Activated T-cell treated with anti-CD3 and anti-CD28 coated beads, Interleukin-2, amount 50 U/mL, for 24 hours (primary cell): ENCODE results near the gene CGRRF1.

ENCODE experiments used
- DNase-seq: peaks from one replicate; pipeline ENCODE4 v3.0.0-alpha.2; 2020
- H3K27ac Mint-ChIP-seq: 2 replicates; pipeline ENCODE4 v1.8.0; 2020; ENCODE audit warnings: mild to moderate bottlenecking, mixed read lengths
- H3K27me3 Mint-ChIP-seq: 2 replicates; pipeline ENCODE4 v1.8.0; 2020; ENCODE audit warnings: mixed read lengths
- H3K36me3 Mint-ChIP-seq: 2 replicates; pipeline ENCODE4 v1.8.0; 2020; ENCODE audit warnings: low read depth, mixed read lengths
- H3K4me1 Mint-ChIP-seq: 2 replicates; pipeline ENCODE4 v1.8.0; 2020; ENCODE audit warnings: low read depth, mixed read lengths
- H3K4me3 Mint-ChIP-seq: 2 replicates; pipeline ENCODE4 v1.8.0; 2020; ENCODE audit warnings: mild to moderate bottlenecking, moderate library complexity, mixed read lengths
- H3K9me3 Mint-ChIP-seq: 2 replicates; pipeline ENCODE4 v1.8.0; 2020; ENCODE audit warnings: mixed read lengths

Gene CGRRF1, protein sequence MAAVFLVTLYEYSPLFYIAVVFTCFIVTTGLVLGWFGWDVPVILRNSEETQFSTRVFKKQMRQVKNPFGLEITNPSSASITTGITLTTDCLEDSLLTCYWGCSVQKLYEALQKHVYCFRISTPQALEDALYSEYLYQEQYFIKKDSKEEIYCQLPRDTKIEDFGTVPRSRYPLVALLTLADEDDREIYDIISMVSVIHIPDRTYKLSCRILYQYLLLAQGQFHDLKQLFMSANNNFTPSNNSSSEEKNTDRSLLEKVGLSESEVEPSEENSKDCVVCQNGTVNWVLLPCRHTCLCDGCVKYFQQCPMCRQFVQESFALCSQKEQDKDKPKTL

DNA sequence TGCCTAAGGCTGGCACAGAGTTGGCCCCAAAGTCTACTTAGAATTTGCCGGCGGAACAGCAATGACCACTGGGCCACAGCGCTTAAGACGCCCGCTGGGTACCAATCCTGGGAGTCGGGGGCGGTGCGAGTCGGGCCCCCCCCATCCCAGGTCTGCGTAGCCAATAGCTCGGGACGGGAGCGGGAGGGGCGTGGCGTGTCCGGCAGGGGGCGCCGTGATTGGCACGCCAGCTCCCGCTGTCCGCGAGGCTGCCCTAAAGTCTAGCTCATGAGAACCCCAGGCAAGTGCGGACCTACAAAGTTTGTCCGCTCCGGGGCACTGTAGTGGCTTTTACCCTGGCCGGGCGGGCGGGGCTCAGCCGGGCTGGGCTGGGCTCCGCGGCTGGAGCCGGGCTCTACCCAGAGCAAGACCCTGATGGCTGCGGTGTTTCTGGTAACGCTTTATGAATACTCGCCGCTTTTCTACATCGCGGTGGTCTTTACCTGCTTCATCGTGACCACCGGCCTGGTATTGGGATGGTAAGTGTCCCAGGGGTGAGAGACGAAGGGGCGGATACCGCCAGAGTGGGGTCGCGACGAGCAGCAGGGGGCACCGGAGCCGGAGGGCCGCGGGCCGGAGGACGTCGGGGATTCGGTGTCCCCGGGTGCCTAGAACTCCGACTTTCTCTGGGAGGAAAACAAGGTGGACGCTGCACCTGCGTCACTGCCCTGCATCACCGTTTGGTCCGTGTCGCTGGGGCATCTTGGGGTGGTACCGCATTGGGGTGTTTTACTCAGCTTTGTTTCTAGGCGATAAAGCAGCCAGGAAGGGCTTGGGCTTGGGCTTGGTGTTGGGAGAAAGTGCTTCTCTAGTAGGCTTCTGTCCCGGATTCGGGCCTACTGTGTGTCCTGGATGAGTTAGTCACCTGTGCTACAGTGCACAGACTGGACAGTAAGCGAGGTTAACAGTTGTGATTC, at the start of gene CGRRF1:
CGRRF1 (plus strand) TSS at position 361 of the 956 bp plus-strand sequence; CDS start at position 415, 54 bp downstream.
- Mint-ChIP-seq H3K36me3 (peaks cover 16% of the 10 kb centered on the region), H3K9me3 (no peaks in the 10 kb centered on the region), H3K27me3 (no peaks in the 10 kb centered on the region), H3K4me3 (peak within 1 kb of the TSS; percentile 92), H3K27ac (peak within 1 kb of the TSS; percentile 85), H3K4me1 (peaks cover 48% of the 10 kb centered on the region)
- DNase-seq = peak; percentile 98

DNA sequence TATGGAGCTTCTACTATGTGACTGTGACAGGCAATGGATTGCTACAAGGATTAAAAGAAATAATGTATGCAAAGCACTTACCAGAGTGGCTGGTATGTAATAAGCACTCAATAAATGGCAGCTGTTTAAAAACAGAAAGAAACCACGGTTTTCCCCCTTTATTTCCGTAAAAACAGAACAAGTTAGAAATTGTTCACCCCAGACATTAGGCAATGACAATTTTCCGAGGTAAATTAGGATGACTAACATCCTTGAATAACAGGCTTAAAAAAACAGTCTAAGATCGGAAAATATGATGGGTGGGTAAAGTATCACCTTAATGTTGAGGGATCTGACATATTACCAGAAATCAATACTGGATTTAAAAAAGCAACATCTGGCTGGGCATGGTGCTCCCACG, 47.7 kb upstream of the CGRRF1 start:
- Mint-ChIP-seq H3K9me3 (peaks cover 3% of the 10 kb centered on the region), H3K4me1 (peaks cover 10% of the 10 kb centered on the region), H3K4me3 (no peak overlapping the region), H3K27me3 (no peaks in the 10 kb centered on the region), H3K36me3 (no peaks in the 10 kb centered on the region), H3K27ac (peak overlapping the region; percentile 37)
- DNase-seq = no peak

DNA sequence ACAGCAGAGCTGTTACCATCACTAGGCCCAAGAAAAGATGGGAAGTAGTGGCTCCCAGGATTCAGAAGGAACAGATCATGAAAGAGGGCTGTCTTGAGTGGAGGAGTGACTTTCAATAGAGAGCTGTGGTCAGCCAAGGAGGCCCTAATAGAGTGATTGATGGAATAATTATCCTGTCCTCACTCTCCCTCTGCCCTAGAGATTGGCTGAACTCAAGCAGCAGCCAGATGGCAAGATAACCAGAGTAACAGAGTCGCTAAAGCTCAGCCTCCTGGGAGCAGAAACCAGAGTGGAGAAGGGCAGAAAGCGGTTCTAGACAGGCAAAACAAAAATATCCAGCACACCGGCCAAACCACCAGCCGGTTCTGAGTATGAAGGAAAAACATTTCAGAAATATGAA, 44.1 kb upstream of the CGRRF1 start:
- Mint-ChIP-seq H3K4me3 (no peak overlapping the region), H3K27me3 (no peaks in the 10 kb centered on the region), H3K36me3 (peaks cover 13% of the 10 kb centered on the region), H3K27ac (no peak overlapping the region), H3K4me1 (peaks cover 10% of the 10 kb centered on the region), H3K9me3 (peaks cover 9% of the 10 kb centered on the region)
- no peak for DNase-seq

DNA sequence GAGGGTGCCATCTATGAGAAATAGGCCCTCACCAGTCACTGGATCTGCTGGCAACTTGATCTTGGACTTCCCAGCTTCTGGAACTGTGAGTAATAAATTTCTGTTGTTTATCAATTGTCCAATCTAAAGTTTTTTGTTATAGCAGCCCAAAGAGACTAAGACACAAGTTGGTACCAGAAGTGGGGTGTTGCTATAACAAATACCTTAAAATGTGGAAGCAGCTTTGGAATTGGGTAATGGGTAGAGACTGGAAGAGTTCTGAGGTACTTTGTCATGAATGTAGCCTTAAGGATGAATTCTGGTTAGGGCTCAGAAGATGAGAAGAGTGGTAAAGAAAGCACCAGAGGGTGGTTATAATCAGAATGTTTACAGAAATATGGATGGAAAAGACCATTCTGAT, 42.4 kb upstream of the CGRRF1 start:
- no peak for DNase-seq
- Mint-ChIP-seq H3K9me3 (peaks cover 9% of the 10 kb centered on the region), H3K36me3 (peaks cover 20% of the 10 kb centered on the region), H3K27me3 (no peaks in the 10 kb centered on the region), H3K4me3 (no peak overlapping the region), H3K27ac (no peak overlapping the region), H3K4me1 (peaks cover 3% of the 10 kb centered on the region)

DNA sequence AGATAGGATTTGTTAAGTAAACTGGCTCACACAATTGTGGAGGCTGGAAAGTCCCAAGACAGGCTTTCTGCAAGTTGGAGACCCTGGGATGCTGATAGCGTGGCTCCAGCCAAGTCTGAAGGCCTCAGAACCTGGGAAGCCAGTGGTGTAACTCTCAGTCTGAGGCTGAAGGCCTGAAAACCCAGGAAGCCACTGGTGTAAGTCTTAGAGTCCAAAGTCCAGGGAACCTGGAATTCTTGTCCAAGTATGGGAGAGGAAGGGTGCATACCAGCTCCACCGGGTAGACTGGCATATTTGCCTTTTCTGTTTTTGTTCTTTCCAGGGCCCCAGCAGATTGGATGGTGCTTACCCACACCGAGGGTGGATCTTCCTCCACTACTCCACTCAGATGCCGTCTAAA, 39.0 kb upstream of the CGRRF1 start:
- Mint-ChIP-seq H3K27me3 (no peaks in the 10 kb centered on the region), H3K4me3 (no peak overlapping the region)

DNA sequence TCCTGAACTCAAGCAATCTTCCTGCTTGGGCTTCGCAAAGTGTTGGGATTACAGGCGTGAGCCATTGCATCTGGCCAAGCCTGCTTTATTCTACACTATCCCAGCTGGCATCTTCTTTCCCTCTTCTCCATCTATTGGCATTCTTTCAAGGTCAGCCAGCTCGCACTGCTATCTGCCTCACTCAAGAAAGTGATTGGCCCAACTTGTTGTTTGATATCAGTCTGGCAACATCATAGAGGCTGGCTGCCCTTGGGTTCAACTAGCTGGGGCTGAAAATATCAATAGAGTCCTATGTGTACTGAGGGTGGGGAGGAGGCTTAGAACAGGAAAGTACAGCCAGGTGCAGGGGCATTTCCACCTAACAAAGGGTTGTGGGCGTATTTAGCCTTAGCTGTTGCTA, 38.1 kb upstream of the CGRRF1 start:
- Mint-ChIP-seq H3K9me3 (peaks cover 9% of the 10 kb centered on the region), H3K4me3 (no peak overlapping the region), H3K27me3 (no peaks in the 10 kb centered on the region), H3K36me3 (peaks cover 59% of the 10 kb centered on the region), H3K27ac (peak overlapping the region; percentile 47), H3K4me1 (peaks cover 8% of the 10 kb centered on the region)
- no peak for DNase-seq

More for the DNA sequence above, 39.0 kb upstream of the CGRRF1 start:
- peaks cover 9% of the 10 kb centered on the region for H3K9me3 Mint-ChIP-seq
- no peak overlapping the region for H3K27ac Mint-ChIP-seq
- no peak for DNase-seq
- peaks cover 50% of the 10 kb centered on the region for H3K36me3 Mint-ChIP-seq
- H3K4me1 Mint-ChIP-seq = peaks cover 3% of the 10 kb centered on the region

DNA sequence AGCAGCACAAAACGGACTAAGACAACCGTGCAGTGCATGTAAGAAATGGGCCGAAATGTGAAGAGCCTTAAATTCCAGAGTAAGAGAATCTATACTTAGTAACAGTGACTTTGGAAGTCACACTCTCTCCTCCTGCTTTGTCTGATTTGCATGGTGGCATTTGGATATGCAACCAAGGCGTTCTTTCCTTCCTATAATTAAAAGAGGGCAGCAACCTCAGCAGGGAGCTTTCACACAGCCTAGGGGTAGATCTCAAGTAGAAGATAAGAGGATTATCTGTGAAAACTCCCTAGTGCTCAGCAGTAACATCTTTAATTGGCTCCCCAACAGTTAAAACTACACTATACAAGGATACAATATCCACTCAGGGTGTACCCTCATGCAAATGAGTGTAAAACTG, 37.4 kb upstream of the CGRRF1 start:
- peaks cover 65% of the 10 kb centered on the region for H3K36me3 Mint-ChIP-seq
- H3K27ac Mint-ChIP-seq = peak overlapping the region; percentile 42
- peaks cover 12% of the 10 kb centered on the region for H3K4me1 Mint-ChIP-seq
- H3K4me3 Mint-ChIP-seq = no peak overlapping the region
- peaks cover 9% of the 10 kb centered on the region for H3K9me3 Mint-ChIP-seq
- H3K27me3 Mint-ChIP-seq = no peaks in the 10 kb centered on the region
- no peak for DNase-seq

DNA sequence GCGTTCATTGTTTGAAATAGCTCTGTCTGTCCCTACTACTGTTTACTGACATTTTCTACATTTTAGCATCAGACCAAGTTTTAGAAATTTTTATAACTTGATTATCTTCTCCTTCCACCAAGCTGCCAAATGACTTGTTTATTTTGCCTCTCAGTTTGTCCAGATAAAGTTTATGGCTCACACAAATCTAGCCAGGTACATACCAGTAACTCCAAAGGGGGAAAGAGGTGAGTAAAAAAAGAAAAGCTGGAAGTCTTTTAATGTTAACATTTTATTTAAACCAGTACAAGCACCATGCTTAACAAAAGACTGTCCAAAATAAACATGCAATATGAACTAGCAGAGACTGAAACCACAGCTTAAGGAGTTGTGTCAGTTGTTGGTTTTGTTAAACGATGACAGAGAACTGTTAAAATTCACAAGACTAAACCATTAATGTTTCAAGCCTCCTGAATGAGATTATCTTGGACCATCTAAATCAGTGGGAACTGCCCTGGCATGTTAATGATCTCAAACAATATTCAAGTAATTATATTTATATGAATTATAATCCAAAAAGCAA, 35.4 kb upstream of the CGRRF1 start:
- peaks cover 15% of the 10 kb centered on the region for H3K4me1 Mint-ChIP-seq
- DNase-seq = no peak
- H3K4me3 Mint-ChIP-seq = no peak overlapping the region
- no peak overlapping the region for H3K27ac Mint-ChIP-seq
- peaks cover 70% of the 10 kb centered on the region for H3K36me3 Mint-ChIP-seq
- H3K27me3 Mint-ChIP-seq = no peaks in the 10 kb centered on the region
- no peaks in the 10 kb centered on the region for H3K9me3 Mint-ChIP-seq

DNA sequence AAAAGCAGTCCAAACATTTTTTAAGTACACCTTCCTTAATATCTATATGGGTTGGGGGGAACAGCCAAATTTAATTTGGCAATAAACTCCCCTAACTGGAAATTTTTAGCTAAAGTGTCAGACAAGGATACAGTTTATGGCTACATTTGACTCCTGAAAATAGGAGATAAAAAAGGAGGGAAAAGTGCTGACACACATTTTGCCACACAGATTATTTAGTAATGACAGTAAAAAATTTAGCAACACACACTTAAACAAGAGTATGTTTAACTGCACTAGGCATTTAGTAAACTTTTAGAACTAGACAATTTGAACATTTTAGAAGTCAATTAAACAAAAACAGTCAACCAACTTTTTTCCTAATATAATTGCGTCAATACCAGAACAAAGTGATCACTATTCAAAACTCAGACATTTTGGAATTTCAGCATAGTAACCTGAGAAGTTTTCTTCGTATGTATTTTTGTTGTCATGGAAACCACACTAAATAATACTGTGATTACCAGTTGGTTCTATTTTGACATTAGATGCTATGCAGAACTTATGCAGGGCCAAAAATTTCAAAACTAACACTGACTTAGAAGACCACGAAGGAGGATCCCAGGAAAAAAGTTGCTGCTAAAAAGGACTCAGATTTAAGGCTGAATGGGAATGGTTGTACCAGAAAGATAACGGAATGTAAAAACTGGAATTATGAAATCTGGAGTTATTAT, 34.4 kb upstream of the CGRRF1 start:
- no peaks in the 10 kb centered on the region for H3K9me3 Mint-ChIP-seq
- H3K4me3 Mint-ChIP-seq = no peak overlapping the region
- DNase-seq = no peak
- no peaks in the 10 kb centered on the region for H3K27me3 Mint-ChIP-seq
- H3K36me3 Mint-ChIP-seq = peaks cover 80% of the 10 kb centered on the region
- H3K27ac Mint-ChIP-seq = no peak overlapping the region
- H3K4me1 Mint-ChIP-seq = peaks cover 15% of the 10 kb centered on the region

DNA sequence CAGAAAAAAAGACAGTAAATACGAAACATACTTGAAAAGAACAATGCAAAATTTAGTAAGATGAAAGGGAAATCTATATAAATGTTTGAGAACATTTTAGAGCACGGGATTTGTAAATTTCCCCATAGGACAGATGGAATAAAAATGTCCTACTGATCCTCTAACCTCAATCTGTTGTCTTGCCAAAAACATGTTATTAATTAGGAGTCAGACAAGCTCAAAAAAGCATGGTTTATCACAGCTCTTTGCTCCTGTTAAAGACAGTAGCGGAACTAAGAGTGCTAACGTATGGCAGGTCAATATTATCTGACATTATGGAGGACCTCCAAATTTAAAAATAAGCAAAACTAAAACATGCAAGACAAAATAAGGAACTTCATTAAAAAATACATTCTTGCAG, 33.8 kb upstream of the CGRRF1 start:
- peaks cover 85% of the 10 kb centered on the region for H3K36me3 Mint-ChIP-seq
- no peak for DNase-seq
- no peaks in the 10 kb centered on the region for H3K27me3 Mint-ChIP-seq
- H3K4me1 Mint-ChIP-seq = peaks cover 15% of the 10 kb centered on the region
- no peaks in the 10 kb centered on the region for H3K9me3 Mint-ChIP-seq
- H3K4me3 Mint-ChIP-seq = no peak overlapping the region
- no peak overlapping the region for H3K27ac Mint-ChIP-seq

DNA sequence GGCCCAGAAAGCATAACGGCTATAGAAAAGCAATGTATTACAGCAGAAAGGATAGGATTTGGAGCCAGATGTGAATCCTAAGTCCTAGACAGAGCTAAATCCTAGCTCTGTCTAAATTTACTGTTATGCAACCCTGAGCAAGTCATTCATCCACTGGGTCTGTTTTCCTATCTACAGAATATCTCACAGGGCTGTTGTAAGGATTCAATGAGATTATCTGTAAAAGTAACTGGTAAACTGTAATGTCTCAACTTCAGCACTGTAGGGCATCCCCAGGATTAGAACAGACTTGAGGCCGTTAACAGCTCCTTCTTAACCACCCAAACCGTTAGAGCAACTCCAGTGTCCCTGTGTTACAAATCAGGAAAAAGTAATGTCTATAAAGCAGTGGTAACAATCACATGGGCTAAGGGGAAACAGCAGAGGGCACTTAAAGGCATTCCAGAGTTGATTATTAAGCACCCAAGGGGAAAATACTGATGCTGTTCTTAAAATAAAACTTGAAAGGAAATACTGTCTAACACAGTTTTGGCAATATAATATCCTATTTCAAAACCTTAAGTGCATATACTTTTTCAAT, 31.0 kb upstream of the CGRRF1 start:
- Mint-ChIP-seq H3K4me3 (no peak overlapping the region), H3K4me1 (peaks cover 33% of the 10 kb centered on the region), H3K36me3 (peaks cover 92% of the 10 kb centered on the region), H3K27ac (peak overlapping the region; percentile 2), H3K9me3 (no peaks in the 10 kb centered on the region), H3K27me3 (no peaks in the 10 kb centered on the region)
- DNase-seq = no peak

DNA sequence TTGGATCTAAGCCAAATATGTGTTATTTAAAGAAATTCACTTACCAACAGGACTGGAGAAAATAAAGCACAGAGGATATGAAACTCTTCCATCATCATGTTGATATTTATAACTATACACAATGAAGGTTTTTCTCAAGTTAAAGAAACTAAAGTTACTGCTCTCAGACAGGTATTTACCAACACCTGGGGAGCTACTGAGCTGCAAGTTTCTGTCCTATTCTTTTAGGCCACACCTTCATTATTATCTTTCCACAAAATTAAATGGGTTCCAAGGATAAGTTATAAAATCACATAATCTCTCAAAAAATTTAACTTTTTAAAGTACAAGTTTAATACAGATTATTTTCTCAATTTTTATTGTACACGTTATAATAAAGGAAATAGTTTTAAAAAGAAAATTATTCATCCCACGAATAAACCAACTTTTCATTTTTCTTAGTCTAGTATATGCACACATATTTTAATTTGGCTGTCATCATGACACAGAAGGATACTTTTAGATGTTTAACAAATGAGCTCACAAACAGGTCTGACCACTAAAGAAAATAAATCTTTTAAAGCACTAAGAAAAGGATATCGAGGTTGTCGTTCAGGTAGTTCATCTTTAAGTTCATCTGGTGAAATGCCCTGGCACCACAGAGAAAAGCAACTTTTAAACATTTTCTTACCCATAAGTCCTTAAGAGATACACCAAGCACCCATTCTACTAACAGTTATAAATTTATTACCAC, 28.7 kb upstream of the CGRRF1 start:
- H3K4me3 Mint-ChIP-seq = no peak overlapping the region
- peaks cover 86% of the 10 kb centered on the region for H3K36me3 Mint-ChIP-seq
- H3K4me1 Mint-ChIP-seq = peaks cover 49% of the 10 kb centered on the region
- DNase-seq = no peak
- H3K9me3 Mint-ChIP-seq = no peaks in the 10 kb centered on the region
- no peaks in the 10 kb centered on the region for H3K27me3 Mint-ChIP-seq
- no peak overlapping the region for H3K27ac Mint-ChIP-seq

DNA sequence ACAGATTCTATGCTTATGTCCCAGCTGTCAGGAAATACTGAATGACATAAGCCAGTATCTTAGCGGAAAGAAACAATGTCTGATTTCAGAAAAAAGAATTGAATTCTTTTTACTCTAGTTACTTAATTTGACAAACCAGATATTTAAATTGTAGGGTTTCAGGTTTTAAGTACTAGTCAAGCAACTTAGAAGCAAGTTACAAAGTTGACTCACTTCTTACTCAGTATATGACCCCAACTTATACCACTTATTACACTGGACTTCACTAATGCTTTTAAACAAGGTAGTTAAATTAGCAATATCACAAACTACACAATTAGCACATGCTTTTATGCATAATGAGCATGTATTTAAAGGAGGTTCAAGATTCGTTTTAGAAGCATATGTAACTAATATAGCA, 28.0 kb upstream of the CGRRF1 start:
- H3K36me3 Mint-ChIP-seq = peaks cover 86% of the 10 kb centered on the region
- peaks cover 51% of the 10 kb centered on the region for H3K4me1 Mint-ChIP-seq
- no peak for DNase-seq
- no peak overlapping the region for H3K4me3 Mint-ChIP-seq
- no peaks in the 10 kb centered on the region for H3K9me3 Mint-ChIP-seq
- H3K27ac Mint-ChIP-seq = no peak overlapping the region
- no peaks in the 10 kb centered on the region for H3K27me3 Mint-ChIP-seq
